Measurements from ENCODE around the gene COL20A1. TPM values are rescaled to one million over a fixed set of nuclear protein-coding genes. Genes with fewer than 3 reads are reported as not detected.

The COL20A1 gene
- total RNA-seq, 4 donors from 2014 or later, result 0.97 to 1.2 TPM; not detected in 2

DNA sequence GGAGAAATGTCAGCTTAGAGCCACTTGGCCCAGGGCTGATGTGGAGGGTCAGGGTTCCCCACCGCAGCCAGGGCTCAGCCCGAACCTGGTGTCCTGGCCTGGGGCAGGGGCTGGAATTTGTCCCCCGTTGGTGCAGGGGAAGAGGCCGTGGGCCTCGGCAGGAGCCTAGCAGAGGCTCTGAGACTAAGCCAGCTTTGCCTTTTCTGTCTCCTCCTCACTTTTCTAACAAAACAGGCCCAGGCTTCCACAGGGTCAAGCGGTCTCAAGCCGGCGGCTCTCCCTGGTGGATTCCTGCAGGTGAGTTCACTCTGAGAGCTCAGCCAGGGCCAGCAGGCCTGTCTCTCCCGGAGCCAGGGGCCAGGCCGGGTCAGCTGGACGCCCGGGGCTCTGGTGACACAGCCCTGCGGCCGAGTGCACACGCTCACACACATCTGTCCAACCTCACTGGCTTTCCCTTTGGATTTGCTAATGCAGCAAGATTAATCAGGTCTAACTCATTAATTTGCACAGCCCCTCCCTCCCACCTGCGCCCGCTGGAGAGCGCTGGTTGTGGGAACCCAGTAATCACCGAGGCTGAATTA, 71.1 kb downstream of the COL20A1 start:
- TF ChIP-seq, protein P1, sequence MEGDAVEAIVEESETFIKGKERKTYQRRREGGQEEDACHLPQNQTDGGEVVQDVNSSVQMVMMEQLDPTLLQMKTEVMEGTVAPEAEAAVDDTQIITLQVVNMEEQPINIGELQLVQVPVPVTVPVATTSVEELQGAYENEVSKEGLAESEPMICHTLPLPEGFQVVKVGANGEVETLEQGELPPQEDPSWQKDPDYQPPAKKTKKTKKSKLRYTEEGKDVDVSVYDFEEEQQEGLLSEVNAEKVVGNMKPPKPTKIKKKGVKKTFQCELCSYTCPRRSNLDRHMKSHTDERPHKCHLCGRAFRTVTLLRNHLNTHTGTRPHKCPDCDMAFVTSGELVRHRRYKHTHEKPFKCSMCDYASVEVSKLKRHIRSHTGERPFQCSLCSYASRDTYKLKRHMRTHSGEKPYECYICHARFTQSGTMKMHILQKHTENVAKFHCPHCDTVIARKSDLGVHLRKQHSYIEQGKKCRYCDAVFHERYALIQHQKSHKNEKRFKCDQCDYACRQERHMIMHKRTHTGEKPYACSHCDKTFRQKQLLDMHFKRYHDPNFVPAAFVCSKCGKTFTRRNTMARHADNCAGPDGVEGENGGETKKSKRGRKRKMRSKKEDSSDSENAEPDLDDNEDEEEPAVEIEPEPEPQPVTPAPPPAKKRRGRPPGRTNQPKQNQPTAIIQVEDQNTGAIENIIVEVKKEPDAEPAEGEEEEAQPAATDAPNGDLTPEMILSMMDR (IDR thresholded peaks at IDR 0.05), result no peak
- TF ChIP-seq POLR2A (IDR thresholded peaks at IDR 0.05), result no peak
- no peak overlapping the region for H3K27ac ChIP-seq
- intact Hi-C loops (cut with DNase I; ENCODE audit: low total_unique reads), result no loop called here
- no peak for DNase-seq
- no peak overlapping the region for H3K4me3 ChIP-seq
- peaks cover 0 to 6% of the 10 kb centered on the region in 2 donors for H3K4me1 ChIP-seq
- H3K9me3 ChIP-seq, result no peaks in the 10 kb centered on the region
- peaks cover 8 to 9% of the 10 kb centered on the region in 2 donors for H3K27me3 ChIP-seq
- H3K36me3 ChIP-seq, result no peaks in the 10 kb centered on the region

DNA sequence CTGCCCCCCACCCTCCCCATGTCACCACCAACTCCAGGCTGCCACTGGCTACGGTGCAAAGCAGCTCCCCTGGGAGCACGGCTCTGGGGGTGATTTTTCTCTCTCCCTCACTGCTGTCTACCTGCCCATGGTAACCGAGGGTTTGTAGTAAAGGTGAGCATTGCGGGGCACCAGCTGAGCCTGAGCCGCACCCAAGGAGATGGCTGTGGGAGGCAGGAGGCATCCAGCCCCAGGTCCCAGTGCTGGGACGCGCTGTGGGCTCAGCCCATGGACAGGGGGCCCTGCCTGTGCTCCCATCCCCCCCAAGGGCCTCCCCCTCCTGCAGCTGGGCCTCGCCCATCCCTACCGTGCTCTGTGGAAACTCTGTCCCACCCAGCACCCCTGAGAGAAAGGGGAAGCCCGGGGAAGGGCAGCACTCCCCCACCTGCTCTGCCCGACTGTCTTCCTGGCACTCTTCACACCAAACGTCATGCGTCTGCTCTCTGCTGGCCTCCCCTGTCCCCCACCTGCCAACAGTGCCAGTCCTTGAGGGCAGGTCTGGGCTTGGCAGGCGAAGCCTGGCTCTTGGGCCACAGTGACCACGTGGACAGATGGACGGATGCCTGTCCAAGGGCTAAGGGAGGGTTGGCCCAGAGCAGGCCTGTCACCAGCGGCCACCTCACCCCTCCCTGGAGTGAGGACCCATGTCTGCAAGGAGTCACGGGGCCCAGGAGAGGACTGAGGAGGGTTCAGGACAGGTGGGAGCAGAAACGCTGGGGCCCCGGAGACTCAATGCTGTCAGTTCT, 72.0 kb downstream of the COL20A1 start:
- H3K27ac ChIP-seq, result no peak overlapping the region
- H3K36me3 ChIP-seq, result no peaks in the 10 kb centered on the region
- H3K27me3 ChIP-seq, result peaks cover 8% of the 10 kb centered on the region in 2 donors
- H3K4me3 ChIP-seq, result no peak overlapping the region
- TF ChIP-seq, protein P1 (IDR thresholded peaks at IDR 0.05), result no peak
- no peak for TF ChIP-seq POLR2A (IDR thresholded peaks at IDR 0.05)
- intact Hi-C loops (cut with DNase I; ENCODE audit: low total_unique reads), result no loop called here
- peaks cover 0 to 6% of the 10 kb centered on the region in 2 donors for H3K4me1 ChIP-seq
- H3K9me3 ChIP-seq, result no peaks in the 10 kb centered on the region
- no peak for DNase-seq

DNA sequence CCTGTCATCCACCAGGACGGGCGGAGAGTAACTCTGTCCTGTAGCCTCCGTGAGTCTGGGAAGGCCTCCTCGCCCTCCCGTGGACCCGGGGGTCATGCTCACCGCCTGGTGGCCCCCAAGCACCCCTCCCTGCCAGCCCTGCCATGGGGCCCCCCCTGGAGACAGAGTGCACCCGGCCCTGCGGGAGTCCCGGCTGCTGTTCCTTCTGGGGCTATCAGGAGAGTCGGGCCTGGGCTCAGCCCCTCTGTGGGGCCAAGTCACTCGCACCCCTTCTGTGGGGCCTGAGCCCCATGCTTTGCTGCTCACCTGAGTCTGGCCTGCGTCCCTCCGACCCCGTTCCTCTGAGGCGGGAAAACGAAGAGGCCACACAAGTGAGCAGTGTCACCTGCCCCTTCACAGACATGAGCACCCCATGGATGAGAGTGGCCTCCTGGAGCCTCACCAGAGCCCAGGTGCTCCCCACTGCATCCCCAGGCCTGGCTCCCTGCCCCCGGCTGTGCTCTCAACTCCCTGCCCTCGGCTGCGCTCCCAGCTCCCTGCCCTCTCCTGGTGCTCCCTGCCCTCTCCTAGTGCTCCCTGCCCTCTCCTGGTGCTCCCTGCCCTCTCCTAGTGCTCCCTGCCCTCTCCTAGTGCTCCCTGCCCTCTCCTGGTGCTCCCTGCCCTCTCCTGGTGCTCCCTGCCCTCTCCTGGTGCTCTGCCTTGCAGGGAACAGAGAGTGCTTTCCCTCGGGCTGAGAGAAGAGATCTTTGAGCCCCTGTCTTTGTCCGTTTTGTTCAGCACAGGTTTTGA, 72.8 kb downstream of the COL20A1 start:
- no peak for TF ChIP-seq POLR2A (IDR thresholded peaks at IDR 0.05)
- TF ChIP-seq, protein P1 (IDR thresholded peaks at IDR 0.05), result no peak
- peaks cover 0 to 2% of the 10 kb centered on the region in 2 donors for H3K4me1 ChIP-seq
- no peak for DNase-seq
- no peaks in the 10 kb centered on the region for H3K36me3 ChIP-seq
- H3K4me3 ChIP-seq, result no peak overlapping the region
- intact Hi-C loops (cut with DNase I; ENCODE audit: low total_unique reads), result no loop called here
- peaks cover under 1% of the 10 kb centered on the region in 2 donors for H3K27me3 ChIP-seq
- H3K27ac ChIP-seq, result no peak overlapping the region
- no peaks in the 10 kb centered on the region for H3K9me3 ChIP-seq

DNA sequence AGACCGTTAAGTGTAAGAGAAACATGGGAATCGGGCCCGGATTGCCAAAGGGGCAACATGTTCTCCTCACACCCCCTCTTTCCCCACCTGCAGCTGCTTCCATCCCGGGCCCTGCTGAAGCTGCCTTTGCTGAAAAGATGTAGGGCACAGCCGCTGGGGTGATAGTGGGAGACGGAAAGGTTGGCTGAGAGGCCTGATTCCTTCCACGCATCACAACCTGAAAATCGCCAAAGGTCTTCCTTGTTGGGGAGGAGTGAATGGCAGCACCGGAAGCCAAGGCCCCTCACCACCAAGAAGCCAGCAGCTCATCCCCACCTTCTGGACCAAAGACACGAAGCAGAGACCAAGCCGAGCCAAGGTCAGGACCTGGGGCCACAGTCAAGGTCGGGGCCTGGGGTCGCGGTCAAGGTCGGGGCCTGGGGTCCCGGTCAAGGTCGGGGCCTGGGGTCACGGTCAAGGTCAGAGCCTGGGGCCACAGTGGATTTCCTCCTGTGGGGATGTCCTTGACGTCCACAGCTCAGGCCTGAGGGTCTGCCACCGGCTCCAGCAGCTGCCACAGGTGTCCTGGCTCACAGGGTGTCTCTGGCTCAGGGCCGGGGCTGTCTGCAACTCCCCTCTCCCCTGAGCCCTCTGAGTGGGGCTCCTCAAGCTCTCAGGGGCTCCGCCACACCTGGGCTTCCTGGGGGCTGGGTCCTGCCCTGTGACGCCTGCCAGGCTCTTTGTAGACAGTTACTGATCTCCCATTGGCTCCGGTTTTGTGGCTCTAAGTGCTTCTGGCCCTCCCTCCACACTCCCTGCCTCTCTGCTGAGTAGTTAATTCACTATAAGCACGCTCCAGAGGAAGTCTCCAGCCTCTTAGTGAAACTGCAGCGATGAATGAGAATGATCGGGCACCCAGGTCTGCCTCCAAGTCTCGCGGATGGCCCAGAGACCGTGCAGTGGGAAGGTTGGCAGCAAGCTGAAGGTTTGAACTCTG, 73.7 kb downstream of the COL20A1 start:
- H3K27me3 ChIP-seq, result no peaks in the 10 kb centered on the region
- H3K27ac ChIP-seq, result no peak overlapping the region
- H3K4me1 ChIP-seq, result no peaks in the 10 kb centered on the region
- no peak overlapping the region for H3K4me3 ChIP-seq
- intact Hi-C loops (cut with DNase I; ENCODE audit: low total_unique reads), result no loop called here
- H3K36me3 ChIP-seq, result no peaks in the 10 kb centered on the region
- H3K9me3 ChIP-seq, result no peaks in the 10 kb centered on the region
- no peak for DNase-seq
- TF ChIP-seq POLR2A (IDR thresholded peaks at IDR 0.05), result no peak
- TF ChIP-seq, protein P1 (IDR thresholded peaks at IDR 0.05), result no peak

All from uterus (tissue), 4 donors.